SU-DHL-6 (cell line): ENCODE results near the gene SAGE1.

Experiments
- H2AFZ ChIP-seq: fragments of 200-600 bp; sonication (generic); 2 replicates; pipeline ENCODE4 v1.6.1; 2014; ENCODE audit warnings: low read depth, mild to moderate bottlenecking, moderate library complexity, mixed read lengths, antibody characterized with exemption, low read length; ENCODE audit not compliant: severe bottlenecking
- H3F3A ChIP-seq: fragments of 200-600 bp; shearing (Covaris generic); 2 replicates; pipeline ENCODE4 v1.6.0; 2016; ENCODE audit warnings: antibody characterized with exemption, mild to moderate bottlenecking; ENCODE audit not compliant: insufficient read depth
- H3K27ac ChIP-seq: fragments of 200-600 bp; sonication (generic); 2 replicates; pipeline ENCODE4 v1.5.1; 2016; ENCODE audit warnings: low read depth, mild to moderate bottlenecking, low read length, moderate library complexity, mixed read lengths
- H3K27me3 ChIP-seq: fragments of 200-600 bp; sonication (generic), shearing (Covaris generic); 2 replicates; pipeline ENCODE4 v1.6.0; 2014; ENCODE audit warnings: mild to moderate bottlenecking, low read length
- H3K36me3 ChIP-seq: fragments of 200-600 bp; sonication (generic); 2 replicates; pipeline ENCODE4 v1.6.1; 2014; ENCODE audit warnings: mild to moderate bottlenecking, low read length, mixed read lengths
- H3K4me2 ChIP-seq: fragments of 300-600, 200-600 bp; shearing (Covaris generic), sonication (generic); 2 replicates; pipeline ENCODE4 v1.6.0; 2014; ENCODE audit warnings: low read length, low read depth, mild to moderate bottlenecking; ENCODE audit not compliant: poor library complexity, severe bottlenecking
- H3K4me3 ChIP-seq: fragments of 200-600 bp; sonication (generic); 2 replicates; pipeline ENCODE4 v1.5.1; 2014; ENCODE audit warnings: antibody characterized with exemption, low read length, mild to moderate bottlenecking, mixed read lengths; ENCODE audit not compliant: insufficient read depth, poor library complexity, severe bottlenecking
- H3K79me2 ChIP-seq: fragments of 200-600 bp; sonication (generic); 2 replicates; pipeline ENCODE4 v1.6.1; 2014; ENCODE audit warnings: mild to moderate bottlenecking, low read length, moderate library complexity; ENCODE audit not compliant: insufficient read depth
- H3K9ac ChIP-seq: fragments of 200-600 bp; sonication (generic); 2 replicates; pipeline ENCODE4 v1.7.0; 2014; ENCODE audit warnings: mild to moderate bottlenecking, low read length
- H3K9me2 ChIP-seq: fragments of 200-600 bp; sonication (generic); replicated peaks from 2 replicates; pipeline ENCODE4 v1.6.1; 2014; ENCODE audit warnings: low read length; ENCODE audit not compliant: insufficient read depth
- H3K9me3 ChIP-seq: fragments of 200-600 bp; sonication (generic); 2 replicates; pipeline ENCODE4 v1.6.1; 2014; ENCODE audit warnings: low read length, mixed read lengths; ENCODE audit not compliant: insufficient read depth
- H4K20me1 ChIP-seq: fragments of 200-600 bp; sonication (generic); 2 replicates; pipeline ENCODE4 v1.6.1; 2014; ENCODE audit warnings: low read depth, mild to moderate bottlenecking, antibody characterized with exemption, low read length, moderate library complexity, mixed read lengths
- EZH2phosphoT487 ChIP-seq: fragments of 200-600 bp; sonication (generic), shearing (Covaris generic); conservative IDR thresholded peaks from 2 replicates; pipeline ENCODE4 v1.6.1; 2018; ENCODE audit warnings: mild to moderate bottlenecking, antibody characterized with exemption, low read length, moderate library complexity, mixed read lengths
- TF ChIP-seq, protein P1 (sequence below): fragments of 200-600 bp; sonication (generic); IDR thresholded peaks from one replicate; pipeline ENCODE4 v1.5.1; 2017; ENCODE audit warnings: antibody characterized with exemption, mild to moderate bottlenecking, low read length, moderate library complexity; ENCODE audit not compliant: insufficient read depth, poor library complexity, severe bottlenecking

SAGE1 gene

DNA sequence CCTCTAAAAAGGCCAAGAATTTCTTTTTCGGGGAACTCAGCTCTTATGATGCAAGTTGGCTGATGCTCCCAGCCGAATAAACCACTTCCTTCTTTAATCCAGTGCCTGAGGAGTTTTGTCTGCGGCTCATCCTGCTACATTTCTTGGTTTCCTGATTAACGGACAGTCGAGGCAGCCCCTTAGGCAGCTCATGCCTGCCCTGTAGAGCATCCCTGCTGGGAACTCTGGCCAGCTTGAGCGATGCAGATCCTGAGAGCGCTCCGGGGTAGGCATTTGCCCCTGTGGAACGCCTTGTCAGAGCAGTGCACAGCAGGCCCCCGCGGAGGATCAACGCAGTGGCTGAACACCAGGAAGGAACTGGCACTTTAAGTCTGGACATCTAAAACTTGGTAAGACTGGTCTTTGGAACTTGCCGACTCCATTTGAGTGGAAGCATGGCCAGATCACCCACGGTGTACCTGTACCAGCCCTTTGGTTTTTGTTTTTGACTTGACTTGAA lies 3.4 kb upstream of the SAGE1 start:
- Histone ChIP-seq H3K36me3 (no peaks in the 10 kb centered on the region), H3K4me3 (no peak overlapping the region), H3K27ac (no peak overlapping the region), H2AFZ (no peak overlapping the region), H3K9ac (no peak overlapping the region), H3K27me3 (no peaks in the 10 kb centered on the region), H3K79me2 (no peaks in the 10 kb centered on the region), H4K20me1 (no peaks in the 10 kb centered on the region), H3K9me2 (no peaks in the 10 kb centered on the region), H3K4me2 (no peak overlapping the region), H3F3A (no peaks in the 10 kb centered on the region), H3K9me3 (no peaks in the 10 kb centered on the region)
- TF ChIP-seq, protein P1, sequence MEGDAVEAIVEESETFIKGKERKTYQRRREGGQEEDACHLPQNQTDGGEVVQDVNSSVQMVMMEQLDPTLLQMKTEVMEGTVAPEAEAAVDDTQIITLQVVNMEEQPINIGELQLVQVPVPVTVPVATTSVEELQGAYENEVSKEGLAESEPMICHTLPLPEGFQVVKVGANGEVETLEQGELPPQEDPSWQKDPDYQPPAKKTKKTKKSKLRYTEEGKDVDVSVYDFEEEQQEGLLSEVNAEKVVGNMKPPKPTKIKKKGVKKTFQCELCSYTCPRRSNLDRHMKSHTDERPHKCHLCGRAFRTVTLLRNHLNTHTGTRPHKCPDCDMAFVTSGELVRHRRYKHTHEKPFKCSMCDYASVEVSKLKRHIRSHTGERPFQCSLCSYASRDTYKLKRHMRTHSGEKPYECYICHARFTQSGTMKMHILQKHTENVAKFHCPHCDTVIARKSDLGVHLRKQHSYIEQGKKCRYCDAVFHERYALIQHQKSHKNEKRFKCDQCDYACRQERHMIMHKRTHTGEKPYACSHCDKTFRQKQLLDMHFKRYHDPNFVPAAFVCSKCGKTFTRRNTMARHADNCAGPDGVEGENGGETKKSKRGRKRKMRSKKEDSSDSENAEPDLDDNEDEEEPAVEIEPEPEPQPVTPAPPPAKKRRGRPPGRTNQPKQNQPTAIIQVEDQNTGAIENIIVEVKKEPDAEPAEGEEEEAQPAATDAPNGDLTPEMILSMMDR = no peak
- TF ChIP-seq EZH2phosphoT487 = no peak

DNA sequence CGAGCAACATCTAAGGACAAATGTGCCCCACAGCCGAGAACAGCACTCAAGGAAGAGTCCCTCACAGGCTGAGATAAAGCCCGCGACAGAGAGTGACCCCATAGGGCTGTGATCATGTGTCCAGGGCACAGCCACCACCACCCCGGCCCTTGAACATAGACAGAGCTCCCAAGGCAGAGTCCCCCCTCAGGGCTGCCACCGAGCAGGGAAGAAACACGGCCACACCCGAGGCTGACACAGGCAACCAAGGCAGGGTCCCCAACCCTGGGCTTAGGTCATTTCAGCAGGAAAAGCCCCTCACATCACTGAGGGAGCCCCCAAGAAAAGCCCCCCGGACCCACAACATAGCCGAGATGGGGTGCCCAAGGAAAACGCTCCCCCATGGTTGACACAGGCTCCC lies 735 bp upstream of the SAGE1 start:
- H3K9ac ChIP-seq = no peak overlapping the region
- H3K27me3 ChIP-seq = no peaks in the 10 kb centered on the region
- no peaks in the 10 kb centered on the region for H3K9me2 ChIP-seq
- H2AFZ ChIP-seq = no peak overlapping the region
- H3K4me2 ChIP-seq = no peak overlapping the region
- no peaks in the 10 kb centered on the region for H4K20me1 ChIP-seq
- TF ChIP-seq EZH2phosphoT487 = no peak
- TF ChIP-seq, protein P1 = no peak
- H3K4me3 ChIP-seq = no peak overlapping the region
- no peaks in the 10 kb centered on the region for H3K36me3 ChIP-seq
- H3K27ac ChIP-seq = no peak overlapping the region
- H3K9me3 ChIP-seq = no peaks in the 10 kb centered on the region
- no peaks in the 10 kb centered on the region for H3F3A ChIP-seq
- no peaks in the 10 kb centered on the region for H3K79me2 ChIP-seq

GRCh38 chrX:135910251-135910650 lies 16.7 kb downstream of the SAGE1 start:
- no peak for TF ChIP-seq EZH2phosphoT487
- TF ChIP-seq, protein P1 = no peak
- Histone ChIP-seq H3K4me3 (no peak overlapping the region), H3K27me3 (no peaks in the 10 kb centered on the region), H3K27ac (no peak overlapping the region), H3K4me2 (no peak overlapping the region), H3K36me3 (no peaks in the 10 kb centered on the region), H3K9ac (no peak overlapping the region), H3K9me2 (no peaks in the 10 kb centered on the region), H4K20me1 (no peaks in the 10 kb centered on the region), H3K79me2 (no peaks in the 10 kb centered on the region), H2AFZ (no peak overlapping the region), H3K9me3 (no peaks in the 10 kb centered on the region), H3F3A (no peaks in the 10 kb centered on the region)
